SIG-M5 (cell line): ENCODE results near the gene ZNF490.
"Not testable (repeated sequence)": the region's sequence is repeated elsewhere in the genome, so short reads cannot be mapped to it uniquely, and the experiment has no call there.

Experiments
- DNase-seq: peaks from one replicate; lab custom pipeline; 2025; lab: John Stamatoyannopoulos, UW

The ZNF490 gene

GRCh38 chr19:12610540-12611360 lies at the start of gene ZNF490, which contains the start of gene ZNF791:
Gene ZNF490, minus strand, starts transcription at chr19:12610813. Its CDS starts 133 bp downstream, at chr19:12610680.
Gene ZNF791, plus strand, starts transcription at chr19:12610920. Its CDS starts 160 bp downstream, at chr19:12611080.
- peak; percentile 42 for DNase-seq

- no peak for DNase-seq
Observed at GRCh38 chr19:12657966-12658365, 47.4 kb upstream of the ZNF490 start.

- no peak for DNase-seq
Observed at GRCh38 chr19:12656899-12657571, 46.4 kb upstream of the ZNF490 start.

- no peak for DNase-seq
Observed at GRCh38 chr19:12655546-12655945, 44.9 kb upstream of the ZNF490 start.

- DNase-seq, result no peak
Observed at GRCh38 chr19:12652219-12652618, 41.6 kb upstream of the ZNF490 start.

- no peak for DNase-seq
Observed at GRCh38 chr19:12649941-12650340, 39.3 kb upstream of the ZNF490 start.

GRCh38 chr19:12648088-12648487 lies 37.5 kb upstream of the ZNF490 start:
- no peak for DNase-seq

- DNase-seq, result no peak
Observed at GRCh38 chr19:12647490-12648071, 37.0 kb upstream of the ZNF490 start.

- DNase-seq, result no peak
Observed at GRCh38 chr19:12647047-12647446, 36.4 kb upstream of the ZNF490 start.

- DNase-seq, result no peak
Observed at GRCh38 chr19:12646551-12646950, 35.9 kb upstream of the ZNF490 start.

GRCh38 chr19:12643716-12644115 lies 33.1 kb upstream of the ZNF490 start:
- DNase-seq, result not testable (repeated sequence)

GRCh38 chr19:12642506-12642905 lies 31.9 kb upstream of the ZNF490 start:
- no peak for DNase-seq

- no peak for DNase-seq
Observed at GRCh38 chr19:12641456-12641855, 30.8 kb upstream of the ZNF490 start.

GRCh38 chr19:12639901-12640613 lies 29.4 kb upstream of the ZNF490 start:
- no peak for DNase-seq

GRCh38 chr19:12638611-12639182 lies 28.1 kb upstream of the ZNF490 start:
- no peak for DNase-seq

GRCh38 chr19:12636631-12637030 lies 26.0 kb upstream of the ZNF490 start:
- DNase-seq, result no peak

- DNase-seq, result no peak
Observed at GRCh38 chr19:12629215-12629614, 18.6 kb upstream of the ZNF490 start.

- no peak for DNase-seq
Observed at GRCh38 chr19:12628040-12629022, 17.7 kb upstream of the ZNF490 start.

- DNase-seq, result no peak
Observed at GRCh38 chr19:12626958-12627357, 16.3 kb upstream of the ZNF490 start.

GRCh38 chr19:12623361-12624031 lies 12.9 kb upstream of the ZNF490 start:
- DNase-seq, result no peak
